Upper lobe of left lung (tissue), 4 donors: ENCODE data around the gene PYDC1.

Experiments
- CTCF ChIP-seq, 6 experiments: fragments of 450-650 bp in 4 of 6; fragments of 200-600 bp in 2 of 6; sonication (generic) in 2 of 6; IDR thresholded peaks; one replicate each; pipeline ENCODE4 v1.5.1; 2016 to 2019; ENCODE audit warnings: antibody characterized with exemption in 6 of 6
- POLR2A ChIP-seq, 4 donors: fragments of 450-650 bp; IDR thresholded peaks; one replicate each; pipeline ENCODE4 v1.5.1; 2016 to 2017; ENCODE audit warnings: antibody characterized with exemption in 4 of 4, mild to moderate bottlenecking in 2 of 4
- POLR2AphosphoS5 ChIP-seq, 2 donors: sonication (generic); formaldehyde crosslinking; IDR thresholded peaks; one replicate each; pipeline ENCODE4 v1.5.1; 2017; ENCODE audit warnings: antibody characterized with exemption in 2 of 2

GRCh38 chr16:31256466-31256865 lies 39.5 kb upstream of the PYDC1 start:
- TF ChIP-seq CTCF (IDR thresholded peaks at IDR 0.05) (no peak), POLR2A (IDR thresholded peaks at IDR 0.05) (no peak), POLR2AphosphoS5 (IDR thresholded peaks at IDR 0.05) (no peak)
